ENCODE data around the gene SLC35F3. TPM values are rescaled to one million over a fixed set of nuclear protein-coding genes. Genes with fewer than 3 reads are reported as not detected.
A peak's percentile ranks its signal among the peaks of the same experiment; 100 is the strongest.

Gene SLC35F3
- total and polyA plus RNA-seq, 9 of the 15 experiments (the other 6 are each of a cell fraction or from before 2014, with no cell fraction given): 0.04 to 0.07 (median 0.04) TPM; not detected in 6

DNA sequence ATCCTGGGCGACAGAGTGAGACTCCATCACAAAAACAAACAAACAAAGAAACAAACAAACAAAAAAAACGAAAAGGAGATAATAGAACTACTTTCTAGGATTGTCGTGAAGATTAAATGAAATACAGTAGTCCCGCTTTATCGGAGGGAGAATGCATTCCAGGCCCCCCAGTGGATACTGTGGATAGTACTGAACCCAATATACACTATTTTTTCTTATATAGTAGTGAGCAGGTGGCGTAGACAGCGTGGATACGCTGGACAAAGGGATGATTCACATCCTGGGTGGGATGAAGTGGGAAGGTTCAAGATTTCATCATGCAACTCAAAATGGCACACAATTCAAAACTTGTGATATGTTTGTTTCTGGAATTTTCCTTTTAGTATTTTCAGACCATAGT lies 8.0 kb downstream of the SLC35F3 start:
- H3K9me1 ChIP-seq (ENCODE audit: control insufficient read depth, insufficient read depth, low read length): no peaks in the 10 kb centered on the region
- in situ Hi-C loops (cut with MboI): no loop called here
- no peak overlapping the region for H2AFZ ChIP-seq (ENCODE audit: low read depth, low read length)
- no peaks in the 10 kb centered on the region for H4K20me1 ChIP-seq (replicated peaks; ENCODE audit: control insufficient read depth, insufficient read depth, low read length)
- no peaks in the 10 kb centered on the region for H3K79me2 ChIP-seq (ENCODE audit: control insufficient read depth, insufficient read depth, low read length)
- no TSS peak for BruUV-seq (replicated peaks)
- no peak for TF ChIP-seq CREB1 (IDR thresholded peaks at IDR 0.05)
- no peak for TF ChIP-seq CREB1 (CRISPR knock-in tag; IDR thresholded peaks at IDR 0.05)
- no peak for TF ChIP-seq CEBPG (CRISPR knock-in tag; IDR thresholded peaks at IDR 0.05)
- TF ChIP-seq CEBPG (tag; conservative IDR thresholded peaks at IDR 0.05 in 1 of 2, IDR thresholded peaks at IDR 0.05 in 1 of 2): 0 out of 4 replicates have a peak, but pooled peaks of 1 of the 2 experiments have one; percentile 61
- no peak for TF ChIP-seq HEY1 (CRISPR knock-in tag; IDR thresholded peaks at IDR 0.05; ENCODE audit: borderline replicate concordance)
- TF ChIP-seq, protein P1, sequence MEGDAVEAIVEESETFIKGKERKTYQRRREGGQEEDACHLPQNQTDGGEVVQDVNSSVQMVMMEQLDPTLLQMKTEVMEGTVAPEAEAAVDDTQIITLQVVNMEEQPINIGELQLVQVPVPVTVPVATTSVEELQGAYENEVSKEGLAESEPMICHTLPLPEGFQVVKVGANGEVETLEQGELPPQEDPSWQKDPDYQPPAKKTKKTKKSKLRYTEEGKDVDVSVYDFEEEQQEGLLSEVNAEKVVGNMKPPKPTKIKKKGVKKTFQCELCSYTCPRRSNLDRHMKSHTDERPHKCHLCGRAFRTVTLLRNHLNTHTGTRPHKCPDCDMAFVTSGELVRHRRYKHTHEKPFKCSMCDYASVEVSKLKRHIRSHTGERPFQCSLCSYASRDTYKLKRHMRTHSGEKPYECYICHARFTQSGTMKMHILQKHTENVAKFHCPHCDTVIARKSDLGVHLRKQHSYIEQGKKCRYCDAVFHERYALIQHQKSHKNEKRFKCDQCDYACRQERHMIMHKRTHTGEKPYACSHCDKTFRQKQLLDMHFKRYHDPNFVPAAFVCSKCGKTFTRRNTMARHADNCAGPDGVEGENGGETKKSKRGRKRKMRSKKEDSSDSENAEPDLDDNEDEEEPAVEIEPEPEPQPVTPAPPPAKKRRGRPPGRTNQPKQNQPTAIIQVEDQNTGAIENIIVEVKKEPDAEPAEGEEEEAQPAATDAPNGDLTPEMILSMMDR (IDR thresholded peaks at IDR 0.05 in 2 of 3, conservative IDR thresholded peaks at IDR 0.05 in 1 of 3; ENCODE audit: insufficient read depth in 2 of 3, low read depth in 1 of 3, low read length in 3 of 3): peak; percentile 9 to 22 (median 18); a peak in 1 of 6 replicates
- 0 out of 4 replicates have a peak, but pooled peaks of 1 of the 2 experiments have one; percentile 16 for TF ChIP-seq RAD21 (CRISPR knock-in tag; conservative IDR thresholded peaks at IDR 0.05 in 1 of 2, IDR thresholded peaks at IDR 0.05 in 1 of 2)
- TF ChIP-seq CBX1 (IDR thresholded peaks at IDR 0.05; ENCODE audit: low read depth): no peak
- TF ChIP-seq, protein P2, sequence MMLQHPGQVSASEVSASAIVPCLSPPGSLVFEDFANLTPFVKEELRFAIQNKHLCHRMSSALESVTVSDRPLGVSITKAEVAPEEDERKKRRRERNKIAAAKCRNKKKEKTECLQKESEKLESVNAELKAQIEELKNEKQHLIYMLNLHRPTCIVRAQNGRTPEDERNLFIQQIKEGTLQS (IDR thresholded peaks at IDR 0.05): 0 out of 2 replicates have a peak, but pooled peaks have one; percentile 24
- TF ChIP-seq, protein P2 (CRISPR knock-in tag; conservative IDR thresholded peaks at IDR 0.05): no peak
- peak; percentile 37 for TF ChIP-seq HNRNPLL (IDR thresholded peaks at IDR 0.05; ENCODE audit: low read depth, low read length, poor library complexity, severe bottlenecking)
- peak; percentile 46; the same call in 1 of the 2 replicates for TF ChIP-seq FOSL1 (tag; conservative IDR thresholded peaks at IDR 0.05)
- H3K9me3 ChIP-seq (replicated peaks; ENCODE audit: control insufficient read depth, insufficient read depth, low read depth, low read length): no peaks in the 10 kb centered on the region
- H3K27me3 ChIP-seq (ENCODE audit: control insufficient read depth in 2 of 2, insufficient read depth in 2 of 2, low read length in 2 of 2): peaks cover 0 to 4% of the 10 kb centered on the region in 2 experiments; a peak in 1 of 5 replicates
- no peak overlapping the region for H3K27ac ChIP-seq (ENCODE audit: extremely low read depth, low read depth, low read length)
- no peak overlapping the region for H3K4me3 ChIP-seq
- DNase-seq (ENCODE audit: extremely low read depth in 1 of 4, low spot score in 3 of 4): peak in 1 of 4 experiments; percentile 6
- 3% methylated on average over 8 of the region's 8 CpGs for WGBS (ENCODE audit: insufficient coverage, low coverage, missing lambda C conversion rate)
- peak; percentile 82 for ATAC-seq
- intact Hi-C loops (cut with micrococcal nuclease): no loop called here
- CTCF ChIA-PET (ENCODE audit: low intra/inter-chr PET ratio): no interaction called here
- no peak overlapping the region for H3K4me2 ChIP-seq (ENCODE audit: insufficient read depth, low read length)
- no peaks in the 10 kb centered on the region for H3K36me3 ChIP-seq (ENCODE audit: control insufficient read depth, insufficient read depth, low read length)
- H3K4me1 ChIP-seq (replicated peaks in 1 of 2; ENCODE audit: control insufficient read depth in 2 of 2, insufficient read depth in 2 of 2, low read length in 2 of 2): no peaks in the 10 kb centered on the region
- FAIRE-seq: no peak
- POLR2A ChIA-PET: interaction anchor here (0.6 to 0.9 kb wide), 2 partner anchors 8 kb away, joined by 5 read pairs; partner anchors contain the start of gene SLC35F3
- no peak overlapping the region for H3K9ac ChIP-seq (ENCODE audit: insufficient read depth in 1 of 2, low read depth in 2 of 2, low read length in 2 of 2)

All from K562 (cell line).